ENCODE data around the gene SLC39A12. TPM values are rescaled to one million over a fixed set of nuclear protein-coding genes. Genes with fewer than 3 reads are reported as not detected.

SLC39A12 gene
- total RNA-seq, 1 donor from 2014 or later = not detected

DNA sequence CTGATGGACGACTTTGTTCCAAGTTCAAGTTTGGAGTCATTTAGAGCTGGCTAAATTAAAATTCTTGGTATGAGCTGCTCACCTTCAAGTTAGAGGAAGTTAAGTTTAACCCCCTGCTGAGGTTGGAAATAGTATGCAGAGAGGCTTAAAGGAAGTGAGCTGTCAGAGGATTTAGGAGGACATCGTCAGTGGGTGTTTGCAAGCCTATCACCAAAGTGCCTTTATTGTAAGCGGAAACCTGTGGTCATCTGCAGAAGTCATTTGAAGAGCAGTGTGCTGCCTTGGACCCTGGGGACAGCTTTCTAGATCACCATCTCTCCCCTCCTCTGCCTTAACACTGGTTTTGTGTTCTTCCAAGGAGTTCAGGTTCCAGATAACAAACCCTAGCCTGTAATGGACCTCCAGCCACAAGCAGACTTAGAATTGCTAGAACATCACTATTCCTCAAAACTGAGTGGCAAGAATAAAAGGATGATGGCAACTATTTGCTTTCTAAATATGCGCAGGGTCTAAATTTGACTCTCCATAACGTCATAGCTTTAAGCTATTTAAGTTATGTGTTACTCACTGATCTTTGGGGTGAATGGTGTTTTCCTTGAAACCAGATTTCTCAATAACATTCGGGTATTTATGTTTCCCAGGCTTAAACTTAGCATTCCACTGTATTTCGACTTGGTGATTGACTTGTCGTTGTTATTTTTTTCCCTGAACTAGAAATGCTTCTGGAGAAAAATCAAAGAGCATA is 93.4 kb downstream of the SLC39A12 start:
- no peak for DNase-seq (ENCODE audit: low spot score)

DNA sequence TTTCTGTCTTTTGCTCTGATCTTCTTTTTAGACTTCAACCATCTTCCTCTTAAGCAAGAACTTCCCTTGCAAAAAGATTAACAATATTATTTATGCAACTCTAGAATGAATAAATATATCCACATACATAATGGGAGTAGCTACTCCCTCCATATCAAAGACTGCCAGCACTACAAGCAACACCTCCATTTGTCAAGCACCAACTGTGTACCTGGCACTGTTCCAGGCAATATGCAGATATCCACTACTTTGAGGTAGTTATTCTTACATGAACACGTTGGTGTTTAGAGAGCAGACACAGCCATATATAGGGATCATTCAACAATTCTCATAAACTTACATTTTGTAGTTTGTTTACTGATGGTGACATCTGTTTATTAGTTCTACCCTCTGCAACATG is 104.9 kb downstream of the SLC39A12 start:
- no peak for DNase-seq (ENCODE audit: low spot score)

DNA sequence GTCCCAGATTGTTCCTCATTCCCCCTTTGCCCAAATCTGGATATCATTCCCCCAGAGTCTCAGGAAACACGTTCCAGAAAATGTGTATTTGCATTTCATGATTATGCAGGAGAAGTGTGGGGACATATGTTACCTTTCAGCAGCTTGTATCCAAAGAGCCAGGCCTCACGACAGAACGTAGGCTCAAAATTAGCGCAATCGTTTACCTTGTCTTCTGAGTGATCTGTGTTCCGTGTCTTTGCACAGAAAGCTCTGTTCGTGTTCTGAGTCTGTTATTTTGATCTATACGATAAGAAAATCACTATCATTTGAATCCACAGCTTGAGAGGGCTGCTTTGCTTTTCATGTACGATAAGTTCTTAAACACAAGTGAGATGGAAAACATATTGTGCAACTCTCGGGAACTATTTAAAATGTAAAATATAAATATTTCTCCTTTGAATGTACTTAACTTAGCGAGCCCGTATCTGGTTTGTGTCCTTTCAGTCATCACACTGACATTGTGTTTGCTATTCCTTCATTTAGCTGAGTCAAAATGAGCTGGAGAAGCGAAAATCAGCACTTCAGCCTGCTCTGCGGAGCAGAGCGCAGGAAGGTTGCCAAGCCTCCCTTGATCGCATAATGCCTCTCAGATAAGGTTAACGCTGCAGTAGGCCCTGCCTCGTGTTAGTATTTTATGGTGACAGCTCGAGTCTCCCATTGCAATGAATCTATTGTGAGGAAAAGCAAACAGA is 108.3 kb downstream of the SLC39A12 start:
- DNase-seq (ENCODE audit: low spot score) = peak; percentile 67

DNA sequence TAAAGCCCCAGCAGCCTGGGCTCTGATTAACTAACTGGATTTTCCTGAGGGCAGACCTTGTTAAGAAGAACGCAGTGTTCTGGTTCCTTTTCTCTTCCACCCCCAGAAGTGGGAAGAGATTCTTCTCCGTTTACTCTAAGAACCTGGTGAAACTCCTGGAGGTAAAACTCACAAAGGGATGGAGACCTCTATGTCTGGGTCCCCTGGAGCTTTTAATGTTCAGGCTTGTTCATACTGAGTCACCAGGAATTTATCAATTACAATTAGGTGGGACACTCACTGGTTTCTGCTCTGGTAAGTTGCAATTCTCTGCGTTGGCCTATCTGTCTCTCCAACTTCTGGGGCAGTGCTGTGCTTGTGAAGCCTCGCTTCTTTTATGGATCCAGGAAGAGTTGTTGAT is 115.2 kb downstream of the SLC39A12 start:
- no peak for DNase-seq (ENCODE audit: low spot score)

DNA sequence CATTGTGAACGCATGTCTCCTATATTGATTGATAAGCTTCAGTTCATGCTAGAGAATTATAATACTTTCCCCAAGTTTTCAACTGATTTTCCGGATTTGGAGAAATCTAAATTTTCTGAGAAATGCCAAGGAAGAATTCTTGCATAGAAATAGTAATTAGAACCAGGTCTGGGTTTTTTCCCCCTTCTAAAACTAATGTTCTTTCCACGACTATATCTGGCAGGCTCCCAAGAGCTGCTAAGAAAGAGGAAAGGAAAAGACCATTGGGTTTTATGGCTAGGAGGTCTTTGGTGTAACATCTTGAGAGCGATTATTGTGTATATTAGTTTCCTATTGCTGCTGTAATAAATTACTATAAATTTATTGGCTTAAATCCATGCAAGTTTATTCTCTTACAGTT is 116.7 kb downstream of the SLC39A12 start:
- no peak for DNase-seq (ENCODE audit: low spot score)

DNA sequence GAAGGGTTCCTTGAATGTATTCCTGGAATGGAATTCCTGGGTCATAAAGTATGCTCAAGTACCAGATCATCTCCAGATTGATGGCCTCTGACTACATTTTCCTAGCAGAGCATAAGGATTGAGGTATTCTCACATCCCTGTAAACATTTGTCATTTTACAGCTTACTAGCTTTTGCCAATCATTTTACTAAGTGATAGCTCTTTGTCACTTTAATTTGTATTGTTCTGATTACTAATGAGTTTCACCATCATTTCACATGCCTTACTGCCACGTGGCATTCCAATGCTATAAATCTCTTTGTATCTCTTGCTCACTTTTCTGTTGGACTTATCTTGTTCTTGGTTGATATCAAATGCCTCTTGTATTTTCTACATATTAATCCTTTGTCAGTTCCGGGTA is 119.9 kb downstream of the SLC39A12 start:
- no peak for DNase-seq (ENCODE audit: low spot score)

DNA sequence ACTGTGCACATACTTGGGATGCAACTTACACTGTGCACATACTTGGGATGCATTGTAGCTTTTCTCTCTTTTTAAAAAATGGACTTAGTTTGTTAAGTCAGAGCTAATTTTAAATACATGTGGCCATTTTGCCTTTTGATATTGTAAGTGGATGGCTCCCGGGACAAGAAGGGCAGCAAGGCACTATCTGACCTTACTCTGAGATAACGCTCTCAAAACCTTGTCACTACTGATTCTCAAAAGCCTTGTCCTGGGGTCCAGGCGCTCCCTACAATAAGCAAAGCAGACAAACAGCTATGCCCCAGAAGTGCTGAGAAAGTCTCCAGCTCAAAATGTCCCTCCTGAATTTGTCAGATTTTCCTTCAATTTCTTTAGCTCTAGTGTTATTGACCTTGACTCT is 121.6 kb downstream of the SLC39A12 start:
- no peak for DNase-seq (ENCODE audit: low spot score)

DNA sequence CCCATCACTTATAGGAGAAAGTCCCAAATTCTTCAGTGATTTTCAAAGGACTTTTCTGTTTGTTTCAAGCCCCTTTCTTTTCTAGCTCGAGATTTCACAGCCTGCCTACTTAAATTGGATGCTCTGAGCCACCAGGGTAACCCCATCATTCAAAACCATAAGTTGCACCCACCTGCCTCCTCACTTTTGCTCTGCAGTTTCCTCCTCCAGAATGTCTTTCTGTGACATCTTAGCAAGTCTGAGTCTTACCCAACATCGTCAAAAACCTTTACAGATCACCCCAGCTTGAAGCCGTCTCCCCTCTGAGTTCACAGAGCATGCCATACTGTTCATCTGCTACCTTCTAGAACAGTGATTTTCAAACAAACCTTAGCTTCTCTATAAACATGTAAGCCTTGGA is 124.2 kb downstream of the SLC39A12 start:
- DNase-seq (ENCODE audit: low spot score) = no peak

DNA sequence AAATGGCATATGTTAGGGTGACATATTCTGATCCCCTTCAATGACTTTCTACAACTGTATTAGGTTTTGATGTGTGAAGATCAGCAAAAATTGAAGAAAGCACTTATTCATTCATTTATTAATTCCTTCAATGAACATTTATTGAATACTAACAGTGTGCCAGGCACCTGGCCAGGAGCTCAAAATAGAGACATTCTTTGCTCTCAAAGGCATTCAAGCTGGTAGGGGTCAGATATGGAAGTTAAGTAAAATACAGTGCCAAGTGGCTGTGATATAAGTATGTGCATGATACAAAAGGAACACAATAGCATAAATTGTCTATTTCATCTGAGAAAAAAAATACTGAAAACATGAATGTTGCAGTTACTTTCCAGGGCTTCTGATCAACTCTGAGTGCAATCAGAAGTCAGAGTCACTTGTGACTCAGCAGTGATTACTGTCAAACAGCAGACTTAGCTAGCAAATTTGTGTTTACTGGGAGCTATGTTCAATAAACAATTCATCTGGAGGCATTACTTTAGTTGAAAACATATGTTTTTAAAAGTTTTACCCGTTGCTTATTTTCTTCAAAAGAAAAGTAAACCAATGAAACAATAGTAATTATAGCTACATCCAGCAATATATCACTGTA is 128.1 kb downstream of the SLC39A12 start:
- no peak for DNase-seq (ENCODE audit: low spot score)

DNA sequence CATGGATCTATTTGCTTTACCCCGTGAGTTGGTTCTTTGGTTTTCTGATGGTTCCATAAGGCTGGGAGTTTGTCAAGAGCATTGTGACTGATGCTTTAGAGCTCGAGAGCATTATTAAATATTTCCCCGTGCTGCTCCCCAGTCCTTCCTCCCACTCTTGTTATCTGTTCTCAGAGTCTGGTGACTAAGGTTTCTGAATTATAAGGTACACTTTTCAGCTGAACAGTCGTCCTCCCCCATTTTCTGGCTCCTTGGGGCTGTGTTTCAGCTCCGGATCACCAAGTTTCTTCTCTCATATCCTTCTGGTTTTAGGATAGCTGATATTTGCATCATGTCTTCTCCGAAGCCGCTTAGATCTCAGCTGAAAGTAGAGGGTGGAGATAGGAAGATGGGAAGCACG is 130.7 kb downstream of the SLC39A12 start:
- no peak for DNase-seq (ENCODE audit: low spot score)

DNA sequence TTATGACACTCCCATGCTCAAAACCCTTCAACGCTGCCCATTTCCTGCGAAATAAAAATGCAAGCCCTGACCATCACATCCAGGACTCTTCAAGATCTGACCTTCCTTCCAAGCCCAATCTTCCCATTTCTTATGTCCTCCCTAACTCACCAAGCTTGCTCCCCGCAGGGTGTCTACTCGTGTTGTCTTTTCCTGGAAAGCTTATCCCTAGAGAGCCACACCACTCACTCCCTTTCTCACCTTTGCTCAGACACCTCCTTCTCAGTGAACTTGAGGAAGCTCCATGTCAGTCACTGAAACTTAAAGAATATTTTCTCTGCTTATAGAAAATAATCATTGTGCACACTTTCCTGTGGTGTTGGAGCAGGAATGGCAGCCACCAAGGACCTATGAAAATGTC is 134.1 kb downstream of the SLC39A12 start:
- DNase-seq (ENCODE audit: low spot score) = no peak

DNA sequence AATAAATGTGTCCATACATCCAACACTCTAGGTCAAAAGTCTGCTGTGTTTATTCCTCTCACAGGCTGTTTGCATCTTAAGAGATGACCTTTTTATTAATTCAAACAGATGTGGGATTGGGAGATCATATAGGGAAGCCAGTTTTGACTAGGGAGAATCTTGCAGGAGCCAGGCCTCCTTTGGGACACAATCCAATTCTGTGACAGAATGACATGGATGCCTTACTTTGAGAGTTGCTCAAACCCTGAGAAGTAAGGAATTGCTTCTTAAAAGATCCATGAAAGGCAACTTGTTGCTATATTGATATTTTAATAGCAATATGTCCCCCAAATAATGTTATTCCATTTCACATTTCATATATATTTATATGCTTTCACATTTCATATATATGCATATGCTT is 135.0 kb downstream of the SLC39A12 start:
- DNase-seq (ENCODE audit: low spot score) = no peak

DNA sequence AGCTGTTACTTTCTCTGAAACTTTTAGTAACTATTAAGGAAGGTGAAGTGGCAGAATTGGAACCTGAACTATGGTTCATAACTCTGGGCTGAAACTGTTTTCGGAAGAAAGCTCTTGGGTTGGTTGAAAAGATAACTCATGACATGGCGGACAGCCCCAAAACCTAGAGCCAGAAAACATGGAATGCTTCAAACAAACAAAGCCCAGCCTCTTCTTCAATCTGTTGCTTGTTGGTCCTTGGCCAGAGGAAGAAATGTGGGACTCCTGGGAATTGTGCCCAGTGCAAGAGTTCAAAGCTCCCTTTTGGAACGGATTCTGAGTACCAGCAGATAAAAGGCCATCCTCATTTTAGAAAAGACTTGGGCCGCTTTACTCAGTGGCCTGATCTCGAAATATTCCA is 135.6 kb downstream of the SLC39A12 start:
- DNase-seq (ENCODE audit: low spot score) = peak; percentile 54

Other genes with a start within 250 kb of the SLC39A12 start
- 0.46 TPM for gene TMEM236, start 199.7 kb upstream of the SLC39A12 start, total RNA-seq
- gene MRC1, start 142.6 kb upstream of the SLC39A12 start, total RNA-seq = 31.0 TPM
- 8.4 TPM for gene CACNB2, start 188.5 kb downstream of the SLC39A12 start, total RNA-seq